ENCODE data around the gene SYNCRIP. TPM values are rescaled to one million over a fixed set of nuclear protein-coding genes. Genes with fewer than 3 reads are reported as not detected.
"Not testable (repeated sequence)": the region's sequence is repeated elsewhere in the genome, so short reads cannot be mapped to it uniquely, and the experiment has no call there.

The SYNCRIP gene
- total RNA-seq, 1 experiment from 2014 or later: 164 TPM

DNA sequence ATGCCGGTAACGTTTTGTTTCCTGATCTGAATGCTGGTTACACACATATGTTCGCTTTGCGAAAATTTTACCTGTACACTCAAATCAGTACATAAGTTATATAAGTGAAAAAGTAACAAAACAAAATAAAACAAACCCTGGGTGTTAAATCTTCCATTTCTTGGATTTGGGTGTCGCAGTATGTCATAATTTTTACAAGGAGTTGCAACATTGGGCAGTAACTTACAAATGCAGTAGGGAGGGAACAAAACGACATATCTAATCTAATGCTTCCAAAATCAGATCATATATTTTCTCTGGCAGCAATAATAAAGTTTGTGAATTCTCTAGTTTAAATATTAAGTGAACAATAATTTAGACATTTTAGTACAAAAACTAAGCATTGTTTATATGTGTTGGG lies 74.3 kb downstream of the SYNCRIP start:
- BruUV-seq (replicated peaks): no TSS peak
- H3K4me3 Mint-ChIP-seq (ENCODE audit: low read depth, unreplicated experiment): no peak overlapping the region

DNA sequence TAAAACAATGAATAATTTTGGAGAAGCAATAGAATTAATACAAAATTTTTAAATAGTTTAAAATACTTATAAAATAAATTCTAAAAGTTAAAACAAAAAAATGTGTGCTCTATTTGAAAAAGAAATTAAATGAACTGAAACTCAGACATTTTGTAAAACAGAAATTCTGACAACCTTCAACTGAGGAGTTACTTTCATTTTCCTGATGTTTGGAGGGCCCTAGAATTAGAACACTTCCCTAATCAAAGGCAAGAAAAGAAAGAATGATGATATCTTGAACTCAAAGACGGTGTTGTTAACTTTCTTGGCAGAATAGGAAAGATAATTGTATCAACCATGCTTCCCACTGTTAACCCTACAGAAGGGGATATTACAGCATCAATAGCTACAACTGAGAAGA lies 77.0 kb downstream of the SYNCRIP start:
- H3K4me3 Mint-ChIP-seq (ENCODE audit: low read depth, unreplicated experiment): no peak overlapping the region
- peaks cover 16% of the 10 kb centered on the region for H3K4me1 Mint-ChIP-seq (ENCODE audit: low read depth, unreplicated experiment)
- no peak for DNase-seq
- CTCF ChIA-PET: interaction anchor here (0.6 kb wide), 1 partner anchor 41 kb away, joined by 8 read pairs; no protein-coding TSS in a partner anchor
- H3K27me3 Mint-ChIP-seq (ENCODE audit: unreplicated experiment): no peaks in the 10 kb centered on the region
- TF ChIP-seq, protein P1, sequence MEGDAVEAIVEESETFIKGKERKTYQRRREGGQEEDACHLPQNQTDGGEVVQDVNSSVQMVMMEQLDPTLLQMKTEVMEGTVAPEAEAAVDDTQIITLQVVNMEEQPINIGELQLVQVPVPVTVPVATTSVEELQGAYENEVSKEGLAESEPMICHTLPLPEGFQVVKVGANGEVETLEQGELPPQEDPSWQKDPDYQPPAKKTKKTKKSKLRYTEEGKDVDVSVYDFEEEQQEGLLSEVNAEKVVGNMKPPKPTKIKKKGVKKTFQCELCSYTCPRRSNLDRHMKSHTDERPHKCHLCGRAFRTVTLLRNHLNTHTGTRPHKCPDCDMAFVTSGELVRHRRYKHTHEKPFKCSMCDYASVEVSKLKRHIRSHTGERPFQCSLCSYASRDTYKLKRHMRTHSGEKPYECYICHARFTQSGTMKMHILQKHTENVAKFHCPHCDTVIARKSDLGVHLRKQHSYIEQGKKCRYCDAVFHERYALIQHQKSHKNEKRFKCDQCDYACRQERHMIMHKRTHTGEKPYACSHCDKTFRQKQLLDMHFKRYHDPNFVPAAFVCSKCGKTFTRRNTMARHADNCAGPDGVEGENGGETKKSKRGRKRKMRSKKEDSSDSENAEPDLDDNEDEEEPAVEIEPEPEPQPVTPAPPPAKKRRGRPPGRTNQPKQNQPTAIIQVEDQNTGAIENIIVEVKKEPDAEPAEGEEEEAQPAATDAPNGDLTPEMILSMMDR (IDR thresholded peaks at IDR 0.05; ENCODE audit: unreplicated experiment): no peak
- no TSS peak for BruUV-seq (replicated peaks)
- H3K9me3 Mint-ChIP-seq (ENCODE audit: low read depth, unreplicated experiment): no peaks in the 10 kb centered on the region
- intact Hi-C loops (cut with micrococcal nuclease; ENCODE audit: unreplicated experiment): no loop called here
- no peak overlapping the region for H3K27ac Mint-ChIP-seq (ENCODE audit: unreplicated experiment)
- peaks cover 31% of the 10 kb centered on the region for H3K36me3 Mint-ChIP-seq (ENCODE audit: insufficient read depth, unreplicated experiment)

More for the DNA sequence above, 74.3 kb downstream of the SYNCRIP start:
- no peaks in the 10 kb centered on the region for H3K27me3 Mint-ChIP-seq (ENCODE audit: unreplicated experiment)
- H3K9me3 Mint-ChIP-seq (ENCODE audit: low read depth, unreplicated experiment): no peaks in the 10 kb centered on the region
- peaks cover 16% of the 10 kb centered on the region for H3K4me1 Mint-ChIP-seq (ENCODE audit: low read depth, unreplicated experiment)
- no peak for DNase-seq
- no peak overlapping the region for H3K27ac Mint-ChIP-seq (ENCODE audit: unreplicated experiment)
- intact Hi-C loops (cut with micrococcal nuclease; ENCODE audit: unreplicated experiment): no loop called here
- CTCF ChIA-PET: no interaction called here
- TF ChIP-seq, protein P1 (IDR thresholded peaks at IDR 0.05; ENCODE audit: unreplicated experiment): no peak
- peaks cover 24% of the 10 kb centered on the region for H3K36me3 Mint-ChIP-seq (ENCODE audit: insufficient read depth, unreplicated experiment)

DNA sequence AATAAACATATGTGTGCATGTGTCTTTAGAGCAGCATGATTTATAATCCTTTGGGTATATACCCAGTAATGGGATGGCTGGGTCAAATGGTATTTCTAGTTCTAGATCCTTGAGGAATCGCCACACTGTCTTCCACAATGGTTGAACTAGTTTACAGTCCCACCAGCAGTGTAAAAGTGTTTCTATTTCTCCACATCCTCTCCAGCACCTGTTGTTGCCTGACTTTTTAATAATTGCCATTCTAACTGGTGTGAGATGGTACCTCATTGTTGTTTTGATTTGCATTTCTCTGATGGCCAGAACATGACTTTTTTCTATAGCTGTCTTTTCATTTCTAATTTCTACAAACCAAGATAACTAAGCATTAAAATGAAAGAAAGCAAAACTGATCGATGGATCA lies 78.5 kb downstream of the SYNCRIP start:
- not testable (repeated sequence) for BruUV-seq (replicated peaks)
- H3K36me3 Mint-ChIP-seq (ENCODE audit: insufficient read depth, unreplicated experiment): peaks cover 21% of the 10 kb centered on the region

More for the DNA sequence above, 78.5 kb downstream of the SYNCRIP start:
- CTCF ChIA-PET; DNase-seq; H3K9me3 Mint-ChIP-seq (ENCODE audit: low read depth, unreplicated experiment); H3K4me1 Mint-ChIP-seq (ENCODE audit: low read depth, unreplicated experiment); H3K4me3 Mint-ChIP-seq (ENCODE audit: low read depth, unreplicated experiment); H3K27me3 Mint-ChIP-seq (ENCODE audit: unreplicated experiment); intact Hi-C loops (cut with micrococcal nuclease; ENCODE audit: unreplicated experiment); H3K27ac Mint-ChIP-seq (ENCODE audit: unreplicated experiment): not testable (repeated sequence)

Other genes with a start within 250 kb of the SYNCRIP start
- gene NT5E, start 192.8 kb downstream of the SYNCRIP start, total RNA-seq (2022): 52.8 and 76.5 TPM in 2 replicates
- gene SNX14, start 49.0 kb downstream of the SYNCRIP start, total RNA-seq (2022): 63.1 and 72.9 TPM in 2 replicates

Measured in Calu3 (cell line).